SU-DHL-6 (cell line): Measurements from ENCODE around the gene MALRD1.

Experiments
- CTCF ChIP-seq: fragments of 200-600 bp; sonication (generic); IDR thresholded peaks from one replicate; pipeline ENCODE4 v1.5.1; 2017; ENCODE audit warnings: antibody characterized with exemption, mild to moderate bottlenecking, low read length, moderate library complexity; ENCODE audit not compliant: insufficient read depth, poor library complexity, severe bottlenecking
- EZH2phosphoT487 ChIP-seq: fragments of 200-600 bp; sonication (generic), shearing (Covaris generic); conservative IDR thresholded peaks from 2 replicates; pipeline ENCODE4 v1.6.1; 2018; ENCODE audit warnings: mild to moderate bottlenecking, antibody characterized with exemption, low read length, moderate library complexity, mixed read lengths

GRCh38 chr10:19169041-19169440 is 120.4 kb downstream of the MALRD1 start:
- TF ChIP-seq CTCF (no peak), EZH2phosphoT487 (no peak)
